Vagina (tissue), 2 donors: ENCODE measurements around the gene PCDHAC2. TPM values are rescaled to one million over a fixed set of nuclear protein-coding genes. Genes with fewer than 3 reads are reported as not detected.

Source experiments
- DNase-seq, 2 donors: peaks; one replicate each; pipeline ENCODE4 v3.0.0-alpha.2; 2017; ENCODE audit errors: extremely low spot score in 2 of 2
- H3K27ac ChIP-seq: fragments of 200-600 bp; sonication (generic); one replicate; pipeline ENCODE4 v1.5.1; 2019
- H3K27me3 ChIP-seq: fragments of 200-600 bp; sonication (generic); one replicate; pipeline ENCODE4 v1.5.1; 2019
- H3K36me3 ChIP-seq, 2 donors: fragments of 200-600 bp; sonication (generic); one replicate each; pipeline ENCODE4 v1.5.1; 2017 to 2019
- H3K4me1 ChIP-seq: fragments of 200-600 bp; sonication (generic); one replicate; pipeline ENCODE4 v1.5.1; 2019
- H3K4me3 ChIP-seq, 2 donors: fragments of 200-600 bp; sonication (generic); 1 replicate in 1 of 2; 2 replicates in 1 of 2; pipeline ENCODE4 v1.5.1; 2016 to 2019
- H3K9me3 ChIP-seq: fragments of 200-600 bp; sonication (generic); one replicate; pipeline ENCODE4 v1.5.1; 2019
- CTCF ChIP-seq, 3 experiments: fragments of 450-650 bp in 2 of 3; fragments of 200-600 bp in 1 of 3; sonication (generic) in 1 of 3; IDR thresholded peaks; one replicate each; pipeline ENCODE4 v1.5.1; 2017 to 2019; ENCODE audit warnings: antibody characterized with exemption in 3 of 3, mild to moderate bottlenecking in 2 of 3, moderate library complexity in 2 of 3
- POLR2A ChIP-seq, 2 donors: fragments of 450-650 bp; IDR thresholded peaks; one replicate each; pipeline ENCODE4 v1.6.1; 2017; ENCODE audit warnings: antibody characterized with exemption in 2 of 2, mild to moderate bottlenecking in 2 of 2, moderate library complexity in 2 of 2
- POLR2AphosphoS5 ChIP-seq, 2 donors: sonication (generic); formaldehyde crosslinking; IDR thresholded peaks; one replicate each; pipeline ENCODE4 v1.9.0; 2017; ENCODE audit warnings: antibody characterized with exemption in 2 of 2, mild to moderate bottlenecking in 2 of 2, low read depth in 1 of 2; ENCODE audit not compliant: insufficient read depth in 1 of 2
- intact Hi-C: fragments of 100-400 bp; cut with DNase I; formaldehyde crosslinking; loops from one replicate; pipeline ENCODE4 v1.15.1; 2023
- total RNA-seq: library from RNA; depleted of rRNA; stranded (reverse); fragments of >200 nt; gene quantifications from one replicate; pipeline ENCODE4 v1.2.3, GENCODE V29; 2016

The PCDHAC2 gene
- total RNA-seq, 1 donor from 2014 or later, result 3.9 TPM

GRCh38 chr5:140982083-140982716, 15.9 kb downstream of the PCDHAC2 start:
- DNase-seq, result no peak
- Histone ChIP-seq H3K27ac (no peak overlapping the region), H3K36me3 (no peaks in the 10 kb centered on the region), H3K27me3 (no peaks in the 10 kb centered on the region), H3K4me1 (no peaks in the 10 kb centered on the region), H3K9me3 (no peaks in the 10 kb centered on the region), H3K4me3 (no peak overlapping the region)
- intact Hi-C loops, result no loop called here
- no peak for TF ChIP-seq POLR2A (IDR thresholded peaks at IDR 0.05)
- no peak for TF ChIP-seq CTCF (IDR thresholded peaks at IDR 0.05)
- TF ChIP-seq POLR2AphosphoS5 (IDR thresholded peaks at IDR 0.05; ENCODE audit: insufficient read depth in 1 of 2, low read depth in 1 of 2), result no peak

DNA sequence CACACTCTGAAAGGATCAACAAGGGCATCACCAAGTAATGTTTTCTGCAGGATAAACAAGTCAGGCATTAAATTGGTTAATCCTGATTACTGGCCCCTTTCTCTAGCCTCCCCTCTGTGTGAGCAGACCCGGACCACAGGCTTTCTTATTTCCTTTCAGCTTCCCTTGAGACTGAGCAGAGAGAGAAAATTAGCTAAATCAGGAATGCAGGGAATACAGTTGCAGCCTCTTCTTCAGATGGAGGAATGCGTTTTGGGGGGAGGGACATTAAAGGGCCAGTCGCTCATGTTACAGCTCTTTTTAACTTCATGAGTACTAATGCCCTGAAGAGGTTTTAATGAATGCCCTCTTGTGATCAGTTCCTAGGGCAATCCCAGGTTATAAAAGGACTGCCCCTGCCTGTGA, 19.8 kb downstream of the PCDHAC2 start:
- H3K9me3 ChIP-seq, result no peaks in the 10 kb centered on the region
- TF ChIP-seq POLR2A (IDR thresholded peaks at IDR 0.05) (no peak), POLR2AphosphoS5 (IDR thresholded peaks at IDR 0.05; ENCODE audit: insufficient read depth in 1 of 2, low read depth in 1 of 2) (no peak), CTCF (IDR thresholded peaks at IDR 0.05) (no peak)
- H3K4me3 ChIP-seq, result no peak overlapping the region
- no peak for DNase-seq
- no peaks in the 10 kb centered on the region for H3K4me1 ChIP-seq
- no peaks in the 10 kb centered on the region for H3K36me3 ChIP-seq
- no peaks in the 10 kb centered on the region for H3K27me3 ChIP-seq
- no peak overlapping the region for H3K27ac ChIP-seq
- intact Hi-C loops, result no loop called here

DNA sequence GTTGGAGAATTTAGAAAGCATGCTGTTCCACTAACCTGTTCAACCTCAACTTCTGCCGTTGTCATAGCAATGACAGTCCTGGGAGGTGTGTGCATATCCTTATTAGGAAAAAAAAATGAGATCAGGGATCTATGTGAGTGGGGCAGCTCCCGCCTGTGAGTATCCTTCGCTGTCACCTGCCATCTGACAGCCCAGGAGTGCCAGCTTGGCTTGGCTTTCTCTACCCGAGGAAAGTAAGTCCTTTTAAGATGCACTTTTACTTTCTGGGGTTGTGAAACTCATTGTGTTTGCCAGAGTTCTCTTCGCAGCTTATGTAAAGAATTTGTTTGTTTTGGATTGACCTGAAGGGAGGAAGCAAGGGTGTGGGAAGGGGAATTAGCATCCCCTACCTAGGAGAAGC, 21.8 kb downstream of the PCDHAC2 start:
- Histone ChIP-seq H3K27me3 (no peaks in the 10 kb centered on the region), H3K4me3 (no peak overlapping the region), H3K27ac (no peak overlapping the region), H3K4me1 (no peaks in the 10 kb centered on the region), H3K36me3 (no peaks in the 10 kb centered on the region), H3K9me3 (no peaks in the 10 kb centered on the region)
- no peak for TF ChIP-seq POLR2AphosphoS5 (IDR thresholded peaks at IDR 0.05; ENCODE audit: insufficient read depth in 1 of 2, low read depth in 1 of 2)
- TF ChIP-seq CTCF (IDR thresholded peaks at IDR 0.05), result no peak
- no peak for TF ChIP-seq POLR2A (IDR thresholded peaks at IDR 0.05)
- intact Hi-C loops, result no loop called here
- DNase-seq, result no peak

- no peak for TF ChIP-seq POLR2A (IDR thresholded peaks at IDR 0.05)
- H3K9me3 ChIP-seq, result no peaks in the 10 kb centered on the region
- intact Hi-C loops, result no loop called here
Observed at GRCh38 chr5:140988608-140989007, 22.3 kb downstream of the PCDHAC2 start.

DNA sequence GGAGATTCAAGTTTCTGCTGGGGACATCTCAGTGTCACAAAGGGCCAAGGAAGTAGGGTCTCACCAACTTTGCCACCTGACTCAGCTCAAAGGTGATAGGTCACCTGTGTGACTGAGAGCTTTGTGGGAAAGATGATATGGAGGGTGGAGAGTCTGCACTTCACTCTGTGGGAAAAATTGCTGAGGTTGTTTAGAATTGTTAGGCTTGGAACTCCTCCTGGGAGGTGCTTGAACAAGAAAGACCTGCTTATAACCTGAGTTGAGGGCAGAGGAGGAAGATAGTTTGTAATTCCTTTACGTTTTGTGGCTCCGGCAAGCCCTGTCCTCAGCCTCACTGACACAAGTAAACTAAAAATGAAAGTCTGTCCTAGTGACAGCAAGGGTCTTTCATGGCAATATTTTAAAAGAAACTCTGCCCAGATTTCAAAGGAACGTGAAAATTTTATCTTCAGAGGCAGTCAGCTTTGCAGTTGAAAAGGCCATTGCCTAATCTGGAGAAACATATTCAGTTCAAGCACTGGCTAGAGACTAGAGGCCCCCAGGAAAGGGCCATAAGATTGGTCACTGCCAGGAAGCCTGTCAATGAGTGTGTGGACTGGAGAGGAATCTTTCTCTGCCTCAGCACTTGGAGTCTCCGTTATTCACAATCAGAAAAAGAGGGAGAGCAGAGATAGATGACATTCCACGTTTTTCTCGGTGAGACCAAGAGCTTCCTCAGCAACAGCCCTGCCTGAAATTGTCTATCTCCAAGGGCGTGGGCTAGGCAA, 23.2 kb downstream of the PCDHAC2 start:
- Histone ChIP-seq H3K27me3 (no peaks in the 10 kb centered on the region), H3K36me3 (no peaks in the 10 kb centered on the region), H3K4me1 (no peaks in the 10 kb centered on the region), H3K9me3 (no peaks in the 10 kb centered on the region), H3K4me3 (no peak overlapping the region), H3K27ac (no peak overlapping the region)
- TF ChIP-seq POLR2A (IDR thresholded peaks at IDR 0.05) (no peak), CTCF (IDR thresholded peaks at IDR 0.05) (no peak), POLR2AphosphoS5 (IDR thresholded peaks at IDR 0.05; ENCODE audit: insufficient read depth in 1 of 2, low read depth in 1 of 2) (no peak)
- intact Hi-C loops, result no loop called here
- DNase-seq, result no peak

More at GRCh38 chr5:140988608-140989007, 22.3 kb downstream of the PCDHAC2 start:
- DNase-seq, result no peak
- Histone ChIP-seq H3K4me1 (no peaks in the 10 kb centered on the region), H3K36me3 (no peaks in the 10 kb centered on the region), H3K27ac (no peak overlapping the region), H3K27me3 (no peaks in the 10 kb centered on the region), H3K4me3 (no peak overlapping the region)
